ENCODE results near the gene CERCAM.

Gene CERCAM

GRCh38 chr9:128455849-128456612 is 35.4 kb downstream of the CERCAM start, which contains the start of gene ODF2:
TSS of gene ODF2 (plus strand) at chr9:128456006. CDS start at chr9:128456092, 86 bp downstream.
- peak; percentile 93 to 99 for DNase-seq (ENCODE audit: low read depth in 1 of 2, low spot score in 1 of 2)
- no peaks in the 10 kb centered on the region for H3K27me3 ChIP-seq (ENCODE audit: insufficient read depth, poor library complexity, severe bottlenecking)
- TF ChIP-seq CTCF (IDR thresholded peaks at IDR 0.05; ENCODE audit: insufficient read depth, low read length), result no peak
- TF ChIP-seq REST (IDR thresholded peaks at IDR 0.05; ENCODE audit: insufficient replicate concordance, low read depth), result peak; percentile 15
- TF ChIP-seq GABPA (IDR thresholded peaks at IDR 0.05; ENCODE audit: low read depth), result peak; percentile 26; the same call in 1 of the 2 replicates
- TF ChIP-seq POLR2AphosphoS5 (IDR thresholded peaks at IDR 0.05; ENCODE audit: low read depth), result peak; percentile 71
- peak within 1 kb of the TSS; percentile 87 for H3K4me3 ChIP-seq (replicated peaks; ENCODE audit: insufficient read depth, low read length)
- H3K27ac ChIP-seq (replicated peaks), result peak within 1 kb of the TSS; percentile 85

GRCh38 chr9:128456613-128457061 is 36.0 kb downstream of the CERCAM start:
- H3K27ac ChIP-seq (replicated peaks), result peak overlapping the region; percentile 85
- DNase-seq (ENCODE audit: low read depth in 1 of 2, low spot score in 1 of 2), result peak; percentile 42 to 74
- no peaks in the 10 kb centered on the region for H3K27me3 ChIP-seq (ENCODE audit: insufficient read depth, poor library complexity, severe bottlenecking)
- peak overlapping the region; percentile 87 for H3K4me3 ChIP-seq (replicated peaks; ENCODE audit: insufficient read depth, low read length)
- TF ChIP-seq CTCF (IDR thresholded peaks at IDR 0.05; ENCODE audit: insufficient read depth, low read length) (no peak), REST (IDR thresholded peaks at IDR 0.05; ENCODE audit: insufficient replicate concordance, low read depth) (no peak), GABPA (IDR thresholded peaks at IDR 0.05; ENCODE audit: low read depth) (no peak), SPI1 (IDR thresholded peaks at IDR 0.05; ENCODE audit: borderline replicate concordance, low read depth) (no peak), POLR2AphosphoS5 (IDR thresholded peaks at IDR 0.05; ENCODE audit: low read depth) (no peak)

GRCh38 chr9:128457207-128457606 is 36.5 kb downstream of the CERCAM start:
- Histone ChIP-seq H3K27me3 (ENCODE audit: insufficient read depth, poor library complexity, severe bottlenecking) (no peaks in the 10 kb centered on the region), H3K27ac (replicated peaks) (no peak overlapping the region; the same call in 1 of the 2 replicates), H3K4me3 (replicated peaks; ENCODE audit: insufficient read depth, low read length) (peak overlapping the region; percentile 87)
- TF ChIP-seq SPI1 (IDR thresholded peaks at IDR 0.05; ENCODE audit: borderline replicate concordance, low read depth) (no peak), POLR2AphosphoS5 (IDR thresholded peaks at IDR 0.05; ENCODE audit: low read depth) (no peak), REST (IDR thresholded peaks at IDR 0.05; ENCODE audit: insufficient replicate concordance, low read depth) (no peak), CTCF (IDR thresholded peaks at IDR 0.05; ENCODE audit: insufficient read depth, low read length) (no peak), GABPA (IDR thresholded peaks at IDR 0.05; ENCODE audit: low read depth) (no peak)
- DNase-seq (ENCODE audit: low read depth in 1 of 2, low spot score in 1 of 2), result no peak

Measured in HL-60 (cell line).